ENCODE measurements around the gene INCENP. TPM values are rescaled to one million over a fixed set of nuclear protein-coding genes. Genes with fewer than 3 reads are reported as not detected.

INCENP gene
- total and polyA plus RNA-seq, 8 donors: 2.6 to 32.1 (median 5.1) TPM

DNA sequence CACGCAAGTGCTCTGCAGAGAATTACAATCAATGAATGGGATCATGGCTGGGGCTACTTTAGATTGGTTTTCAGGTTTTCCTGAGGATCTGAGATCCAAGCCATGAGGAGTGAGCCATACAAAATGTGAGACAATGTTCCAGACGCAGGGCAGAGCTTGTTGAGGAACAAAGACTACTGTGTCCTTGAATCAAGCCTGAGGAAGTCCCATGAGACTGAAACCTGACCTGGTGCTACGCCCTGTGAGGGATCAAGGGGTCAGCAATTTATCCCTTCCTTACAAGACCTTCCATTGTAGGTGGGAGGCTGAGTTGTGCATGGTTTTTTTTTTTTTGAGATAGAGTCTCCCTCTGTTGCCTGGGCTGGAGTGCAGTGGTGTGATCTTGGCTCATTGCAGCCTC, 2.1 kb downstream of the INCENP start:
- peaks cover 28 to 31% (median 29%) of the 10 kb centered on the region in 4 donors for H3K36me3 ChIP-seq
- H3K4me3 ChIP-seq: no peak overlapping the region
- peaks cover 7 to 25% (median 18%) of the 10 kb centered on the region in 4 donors for H3K4me1 ChIP-seq
- WGBS, 5 donors: 39 to 77% (median 59%) methylated on average over 3 of the region's 3 CpGs
- no peak for DNase-seq
- no peaks in the 10 kb centered on the region for H3K9me3 ChIP-seq
- TF ChIP-seq POLR2A (IDR thresholded peaks at IDR 0.05) (no peak), EP300 (IDR thresholded peaks at IDR 0.05) (no peak), POLR2AphosphoS5 (IDR thresholded peaks at IDR 0.05) (no peak)
- TF ChIP-seq, protein P1, sequence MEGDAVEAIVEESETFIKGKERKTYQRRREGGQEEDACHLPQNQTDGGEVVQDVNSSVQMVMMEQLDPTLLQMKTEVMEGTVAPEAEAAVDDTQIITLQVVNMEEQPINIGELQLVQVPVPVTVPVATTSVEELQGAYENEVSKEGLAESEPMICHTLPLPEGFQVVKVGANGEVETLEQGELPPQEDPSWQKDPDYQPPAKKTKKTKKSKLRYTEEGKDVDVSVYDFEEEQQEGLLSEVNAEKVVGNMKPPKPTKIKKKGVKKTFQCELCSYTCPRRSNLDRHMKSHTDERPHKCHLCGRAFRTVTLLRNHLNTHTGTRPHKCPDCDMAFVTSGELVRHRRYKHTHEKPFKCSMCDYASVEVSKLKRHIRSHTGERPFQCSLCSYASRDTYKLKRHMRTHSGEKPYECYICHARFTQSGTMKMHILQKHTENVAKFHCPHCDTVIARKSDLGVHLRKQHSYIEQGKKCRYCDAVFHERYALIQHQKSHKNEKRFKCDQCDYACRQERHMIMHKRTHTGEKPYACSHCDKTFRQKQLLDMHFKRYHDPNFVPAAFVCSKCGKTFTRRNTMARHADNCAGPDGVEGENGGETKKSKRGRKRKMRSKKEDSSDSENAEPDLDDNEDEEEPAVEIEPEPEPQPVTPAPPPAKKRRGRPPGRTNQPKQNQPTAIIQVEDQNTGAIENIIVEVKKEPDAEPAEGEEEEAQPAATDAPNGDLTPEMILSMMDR (IDR thresholded peaks at IDR 0.05): no peak
- intact Hi-C loops (cut with DNase I; ENCODE audit: low total_unique reads): no loop called here
- H3K27me3 ChIP-seq: no peaks in the 10 kb centered on the region
- H3K27ac ChIP-seq: no peak overlapping the region

DNA sequence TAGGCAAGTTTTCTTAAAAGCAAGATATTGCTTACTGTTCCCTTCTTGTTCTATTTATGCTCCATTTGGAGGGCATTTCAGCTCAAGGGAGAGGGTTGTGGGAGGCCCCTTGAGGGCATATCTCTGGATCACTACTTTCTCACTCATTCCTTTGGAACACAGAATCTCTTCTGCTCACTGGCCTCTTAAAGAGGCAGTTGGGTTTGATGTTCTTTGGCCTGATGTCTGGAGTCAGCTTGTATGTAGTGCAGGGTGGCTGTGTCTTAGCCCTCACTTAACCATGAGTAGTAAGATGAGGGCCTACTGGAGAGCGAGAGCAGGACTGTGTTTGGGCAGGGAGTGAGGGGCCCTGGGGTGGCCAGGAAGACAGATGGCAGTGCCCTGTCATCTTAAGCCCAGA, 3.6 kb downstream of the INCENP start:
- WGBS, 5 donors: 80 to 100% (median 96%) methylated on average over 1 of the region's 1 CpG
- intact Hi-C loops (cut with DNase I; ENCODE audit: low total_unique reads): no loop called here
- Histone ChIP-seq H3K36me3 (peaks cover 33 to 44% (median 44%) of the 10 kb centered on the region in 4 donors), H3K9me3 (no peaks in the 10 kb centered on the region), H3K27me3 (no peaks in the 10 kb centered on the region), H3K27ac (no peak overlapping the region), H3K4me3 (no peak overlapping the region), H3K4me1 (peaks cover 7 to 25% (median 18%) of the 10 kb centered on the region in 4 donors)
- DNase-seq: no peak
- TF ChIP-seq POLR2A (IDR thresholded peaks at IDR 0.05) (no peak), EP300 (IDR thresholded peaks at IDR 0.05) (no peak), POLR2AphosphoS5 (IDR thresholded peaks at IDR 0.05) (no peak)
- TF ChIP-seq, protein P1 (IDR thresholded peaks at IDR 0.05): no peak

DNA sequence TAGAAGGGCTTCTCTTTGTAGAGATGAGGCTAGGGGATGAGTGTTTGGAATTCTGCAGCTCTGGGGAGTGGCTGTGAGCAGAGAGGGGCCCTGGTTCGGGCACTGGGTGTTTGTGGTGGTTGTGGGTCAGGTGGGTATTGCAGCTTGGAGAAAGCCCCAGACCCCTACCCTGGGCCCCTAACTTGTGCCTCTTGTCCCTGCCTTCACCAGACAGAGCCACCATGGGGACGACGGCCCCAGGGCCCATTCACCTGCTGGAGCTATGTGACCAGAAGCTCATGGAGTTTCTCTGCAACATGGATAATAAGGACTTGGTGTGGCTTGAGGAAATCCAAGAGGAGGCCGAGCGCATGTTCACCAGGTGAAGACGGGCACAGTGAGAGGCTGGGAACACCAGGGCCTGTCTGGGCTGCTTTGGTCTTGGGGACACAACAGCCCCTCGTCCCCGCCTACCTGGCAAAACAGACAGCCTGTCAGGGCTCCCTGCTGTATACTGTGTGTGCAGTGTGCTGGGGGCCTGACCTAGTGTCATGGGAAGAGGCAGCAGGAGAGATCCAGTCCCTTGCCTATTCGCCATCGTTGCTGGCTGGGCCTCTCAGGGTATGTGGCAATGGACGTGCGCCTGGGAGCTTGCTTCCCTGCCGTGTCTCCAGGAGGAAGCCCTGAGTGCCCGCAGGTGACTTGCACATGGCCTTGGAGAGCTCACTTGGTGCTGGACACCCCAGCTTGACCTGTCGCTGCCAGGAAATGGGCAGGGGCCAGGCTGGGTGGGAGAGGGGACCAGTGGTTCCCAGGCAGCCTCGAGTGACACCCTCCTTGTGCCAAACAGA, 4.3 kb downstream of the INCENP start:
- Histone ChIP-seq H3K4me1 (peaks cover 7 to 22% (median 17%) of the 10 kb centered on the region in 4 donors), H3K4me3 (no peak overlapping the region), H3K36me3 (peaks cover 38 to 52% (median 51%) of the 10 kb centered on the region in 4 donors), H3K27ac (no peak overlapping the region), H3K9me3 (no peaks in the 10 kb centered on the region), H3K27me3 (no peaks in the 10 kb centered on the region)
- no peak for TF ChIP-seq POLR2AphosphoS5 (IDR thresholded peaks at IDR 0.05)
- no peak for TF ChIP-seq EP300 (IDR thresholded peaks at IDR 0.05)
- TF ChIP-seq, protein P1 (IDR thresholded peaks at IDR 0.05): no peak
- TF ChIP-seq POLR2A (IDR thresholded peaks at IDR 0.05): no peak
- WGBS, 5 donors: 91 to 94% (median 92%) methylated on average over 13 to 16 of the region's 16 CpGs
- no peak for DNase-seq
- intact Hi-C loops (cut with DNase I; ENCODE audit: low total_unique reads): no loop called here

DNA sequence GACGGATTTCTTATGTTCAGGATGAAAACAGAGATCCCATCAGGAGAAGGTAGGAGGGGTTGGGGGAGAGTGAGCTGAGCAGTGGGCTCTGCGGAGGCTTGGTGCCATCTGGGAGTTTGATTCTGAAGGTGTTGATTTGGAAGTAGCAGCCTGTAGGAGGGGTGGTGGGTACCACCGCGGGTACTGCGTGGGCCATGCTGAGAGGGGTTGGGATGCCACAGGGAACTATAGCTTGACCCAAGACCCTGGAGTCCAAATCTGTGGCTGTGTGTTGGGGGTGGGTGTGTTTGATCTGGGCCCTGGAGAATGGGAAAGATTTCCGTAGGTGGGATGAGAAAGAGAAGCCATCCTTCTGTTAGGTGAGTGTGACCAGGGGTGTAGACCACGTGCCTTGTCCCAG, 5.0 kb downstream of the INCENP start:
- Histone ChIP-seq H3K36me3 (peaks cover 38 to 58% (median 58%) of the 10 kb centered on the region in 4 donors), H3K9me3 (no peaks in the 10 kb centered on the region), H3K4me1 (peaks cover 7 to 18% (median 15%) of the 10 kb centered on the region in 4 donors), H3K27me3 (no peaks in the 10 kb centered on the region), H3K4me3 (no peak overlapping the region), H3K27ac (no peak overlapping the region)
- intact Hi-C loops (cut with DNase I; ENCODE audit: low total_unique reads): no loop called here
- DNase-seq: no peak
- 91 to 97% (median 96%) methylated on average over 7 of the region's 7 CpGs for WGBS, 5 donors
- TF ChIP-seq POLR2AphosphoS5 (IDR thresholded peaks at IDR 0.05) (no peak), EP300 (IDR thresholded peaks at IDR 0.05) (no peak), POLR2A (IDR thresholded peaks at IDR 0.05) (no peak)
- TF ChIP-seq, protein P1 (IDR thresholded peaks at IDR 0.05): no peak

Data from stomach (tissue), 9 donors.